ENCODE measurements around the gene RGS17. TPM values are rescaled to one million over a fixed set of nuclear protein-coding genes. Genes with fewer than 3 reads are reported as not detected.

The RGS17 gene
- total RNA-seq, 3 donors from 2014 or later (not counting 1 experiment from before 2014, with no cell fraction given): 0.45 to 1.9 (median 0.55) TPM

GRCh38 chr6:152959333-152959732, 171.7 kb downstream of the RGS17 start:
- Mint-ChIP-seq H3K4me3 (no peak overlapping the region), H3K4me1 (no peaks in the 10 kb centered on the region), H3K36me3 (no peaks in the 10 kb centered on the region), H3K27me3 (ENCODE audit: low read depth in 2 of 2) (peaks cover 15 to 42% of the 10 kb centered on the region in 2 donors), H3K27ac (no peak overlapping the region), H3K9me3 (no peaks in the 10 kb centered on the region)
- no peak for ATAC-seq
- H3K27ac ChIP-seq (ENCODE audit: low read length): no peak overlapping the region
- no peak overlapping the region for H3K4me3 ChIP-seq (ENCODE audit: low read length)
- no peaks in the 10 kb centered on the region for H3K4me1 ChIP-seq (ENCODE audit: control insufficient read depth, insufficient read depth, low read length)
- DNase-seq: no peak
- intact Hi-C loops (cut with micrococcal nuclease): no loop called here
- WGBS (ENCODE audit: insufficient coverage): 96% methylated on average over 24 of the region's 24 CpGs
- no peaks in the 10 kb centered on the region for H3K9me3 ChIP-seq (ENCODE audit: control insufficient read depth, insufficient read depth, low read length)
- H3K36me3 ChIP-seq (ENCODE audit: control insufficient read depth, insufficient read depth, low read length): no peaks in the 10 kb centered on the region
- no peaks in the 10 kb centered on the region for H3K27me3 ChIP-seq (ENCODE audit: control insufficient read depth, insufficient read depth, low read length)
- no peak for TF ChIP-seq CTCF (IDR thresholded peaks at IDR 0.05)

- Histone ChIP-seq H3K27me3 (ENCODE audit: control insufficient read depth, insufficient read depth, low read length) (no peaks in the 10 kb centered on the region), H3K4me1 (ENCODE audit: control insufficient read depth, insufficient read depth, low read length) (no peaks in the 10 kb centered on the region), H3K4me3 (ENCODE audit: low read length) (no peak overlapping the region), H3K9me3 (ENCODE audit: control insufficient read depth, insufficient read depth, low read length) (no peaks in the 10 kb centered on the region), H3K27ac (ENCODE audit: low read length) (no peak overlapping the region), H3K36me3 (ENCODE audit: control insufficient read depth, insufficient read depth, low read length) (no peaks in the 10 kb centered on the region)
- no peak for DNase-seq
- intact Hi-C loops (cut with micrococcal nuclease): no loop called here
- Mint-ChIP-seq H3K27me3 (ENCODE audit: low read depth in 2 of 2) (peaks cover 19 to 38% of the 10 kb centered on the region in 2 donors), H3K27ac (no peak overlapping the region), H3K9me3 (no peaks in the 10 kb centered on the region), H3K4me1 (no peaks in the 10 kb centered on the region), H3K4me3 (no peak overlapping the region), H3K36me3 (no peaks in the 10 kb centered on the region)
- no peak for ATAC-seq
- WGBS (ENCODE audit: insufficient coverage): 64% methylated on average over 1 of the region's 1 CpG
- no peak for TF ChIP-seq CTCF (IDR thresholded peaks at IDR 0.05)
Measured at GRCh38 chr6:152957796-152958195, 173.3 kb downstream of the RGS17 start.

Other genes with a start within 250 kb of the RGS17 start
- 10 to 100 TPM in 1 of 3 donors, 1 to 10 TPM in 2; 5.9 to 11.2 (median 9.6) TPM for gene FBXO5, start 148.2 kb downstream of the RGS17 start, total RNA-seq
- 10 to 100 TPM; 17.6 to 24.7 (median 21.6) TPM for gene MTRF1L, start 128.6 kb downstream of the RGS17 start, total RNA-seq